KMS-11 (cell line): ENCODE data around the gene AGO3.

Source experiments
- H2AFZ ChIP-seq: fragments of 200-600 bp; sonication (generic); 2 replicates; pipeline ENCODE4 v1.6.1; 2016; ENCODE audit warnings: antibody characterized with exemption, mixed run types, low read depth
- H3K27ac ChIP-seq: fragments of 200-600 bp; sonication (generic); 2 replicates; pipeline ENCODE4 v1.6.1; 2016; ENCODE audit warnings: mild to moderate bottlenecking, mixed run types
- H3K27me3 ChIP-seq: fragments of 200-600 bp; sonication (generic); 2 replicates; pipeline ENCODE4 v1.6.1; 2017; ENCODE audit warnings: mild to moderate bottlenecking, low read depth, mixed run types, moderate library complexity; ENCODE audit not compliant: insufficient read depth
- H3K36me3 ChIP-seq: fragments of 200-600 bp; sonication (generic); 2 replicates; pipeline ENCODE4 v1.6.1; 2017; ENCODE audit warnings: mild to moderate bottlenecking, mixed run types; ENCODE audit not compliant: insufficient read depth
- H3K4me1 ChIP-seq: fragments of 200-600 bp; sonication (generic); 2 replicates; pipeline ENCODE4 v1.6.1; 2016; ENCODE audit warnings: mild to moderate bottlenecking, low read depth, mixed run types; ENCODE audit not compliant: poor library complexity, severe bottlenecking
- H3K4me2 ChIP-seq: fragments of 200-600 bp; sonication (generic); 2 replicates; pipeline ENCODE4 v1.7.0; 2016; ENCODE audit warnings: mild to moderate bottlenecking, mixed run types
- H3K4me3 ChIP-seq: fragments of 200-600 bp; sonication (generic); IDR thresholded peaks from 2 replicates; pipeline ENCODE4 v1.6.1; 2017; ENCODE audit warnings: low read depth, low read length, mixed read lengths; ENCODE audit not compliant: insufficient read depth
- H3K79me2 ChIP-seq: fragments of 200-600 bp; sonication (generic); 2 replicates; pipeline ENCODE4 v1.6.1; 2016; ENCODE audit warnings: low read depth, mixed run types; ENCODE audit not compliant: insufficient read depth
- H3K9ac ChIP-seq: fragments of 200-600 bp; sonication (generic); 2 replicates; pipeline ENCODE4 v1.6.1; 2016; ENCODE audit warnings: mild to moderate bottlenecking, mixed run types
- H4K20me1 ChIP-seq: fragments of 200-600 bp; sonication (generic); 2 replicates; pipeline ENCODE4 v1.6.1; 2016; ENCODE audit warnings: mild to moderate bottlenecking, mixed run types; ENCODE audit not compliant: insufficient read depth
- CTCF ChIP-seq: fragments of 200-600 bp; sonication (generic); conservative IDR thresholded peaks from 2 replicates; pipeline ENCODE4 v1.6.1; 2017; ENCODE audit warnings: low read depth, mild to moderate bottlenecking, antibody characterized with exemption, low read length, moderate library complexity, mixed read lengths

The AGO3 gene

GRCh38 chr1:36099681-36100341 lies 168.9 kb downstream of the AGO3 start:
- Histone ChIP-seq H3K27me3 (no peaks in the 10 kb centered on the region), H3K79me2 (no peaks in the 10 kb centered on the region), H3K27ac (no peak overlapping the region), H3K4me3 (no peak overlapping the region), H3K36me3 (no peaks in the 10 kb centered on the region), H3K9ac (no peak overlapping the region), H2AFZ (peak overlapping the region; percentile 55; the same call in 1 of the 2 replicates), H3K4me2 (peak overlapping the region; percentile 5; the same call in 1 of the 2 replicates), H4K20me1 (no peaks in the 10 kb centered on the region), H3K4me1 (no peaks in the 10 kb centered on the region)
- peak; percentile 94 for TF ChIP-seq CTCF

GRCh38 chr1:36100376-36100775 lies 169.5 kb downstream of the AGO3 start:
- no peak overlapping the region for H3K4me2 ChIP-seq
- no peaks in the 10 kb centered on the region for H3K27me3 ChIP-seq
- no peaks in the 10 kb centered on the region for H3K4me1 ChIP-seq
- no peak overlapping the region for H3K4me3 ChIP-seq
- TF ChIP-seq CTCF = no peak
- H3K79me2 ChIP-seq = no peaks in the 10 kb centered on the region
- H3K36me3 ChIP-seq = no peaks in the 10 kb centered on the region
- H3K27ac ChIP-seq = no peak overlapping the region
- H3K9ac ChIP-seq = no peak overlapping the region
- H2AFZ ChIP-seq = peak overlapping the region; percentile 41; the same call in 1 of the 2 replicates
- no peaks in the 10 kb centered on the region for H4K20me1 ChIP-seq

GRCh38 chr1:36101546-36101945 lies 170.6 kb downstream of the AGO3 start:
- Histone ChIP-seq H3K4me2 (no peak overlapping the region), H3K4me3 (no peak overlapping the region), H2AFZ (no peak overlapping the region), H3K36me3 (no peaks in the 10 kb centered on the region), H4K20me1 (no peaks in the 10 kb centered on the region), H3K4me1 (no peaks in the 10 kb centered on the region), H3K9ac (no peak overlapping the region), H3K27ac (no peak overlapping the region), H3K79me2 (no peaks in the 10 kb centered on the region), H3K27me3 (no peaks in the 10 kb centered on the region)
- no peak for TF ChIP-seq CTCF

- Histone ChIP-seq H3K79me2 (no peaks in the 10 kb centered on the region), H3K9ac (no peak overlapping the region), H3K36me3 (no peaks in the 10 kb centered on the region), H3K4me1 (no peaks in the 10 kb centered on the region), H3K27me3 (no peaks in the 10 kb centered on the region), H3K4me2 (no peak overlapping the region), H3K4me3 (no peak overlapping the region), H3K27ac (no peak overlapping the region), H4K20me1 (no peaks in the 10 kb centered on the region), H2AFZ (no peak overlapping the region)
- TF ChIP-seq CTCF = no peak
Measured at GRCh38 chr1:36106269-36106668, 175.4 kb downstream of the AGO3 start.
